HL-60 (cell line): ENCODE data around the gene CHAF1A.
A peak's percentile ranks its signal among the peaks of the same experiment; 100 is the strongest.

ENCODE experiments used
- DNase-seq, 2 experiments: peaks; one replicate each; pipeline ENCODE4 v3.0.0-alpha.2; 2010 to 2020; ENCODE audit warnings: low read depth in 1 of 2, low spot score in 1 of 2
- H3K27ac ChIP-seq: fragments of 250-450 bp; sonication (Bioruptor Pico); replicated peaks from 2 replicates; pipeline ENCODE4 v1.5.1; 2020; ENCODE audit warnings: mild to moderate bottlenecking, moderate library complexity
- H3K27me3 ChIP-seq: fragments of 250-450 bp; sonication (Bioruptor Pico); 2 replicates; pipeline ENCODE4 v1.5.1; 2021; ENCODE audit warnings: mild to moderate bottlenecking, moderate library complexity; ENCODE audit not compliant: insufficient read depth, poor library complexity, severe bottlenecking
- H3K4me3 ChIP-seq: replicated peaks from 2 replicates; pipeline ENCODE4 v1.5.1; 2011; ENCODE audit warnings: mild to moderate bottlenecking, control low read depth, low read length; ENCODE audit not compliant: insufficient read depth
- CTCF ChIP-seq: IDR thresholded peaks from one replicate; pipeline ENCODE4 v1.5.1; 2011; ENCODE audit warnings: low read length, control low read depth, inconsistent platforms; ENCODE audit not compliant: insufficient read depth
- GABPA ChIP-seq: IDR thresholded peaks from 2 replicates; pipeline ENCODE4 v1.6.1; 2012; ENCODE audit warnings: low read depth
- POLR2AphosphoS5 ChIP-seq: IDR thresholded peaks from 2 replicates; pipeline ENCODE4 v1.6.1; 2012; ENCODE audit warnings: low read depth
- REST ChIP-seq: IDR thresholded peaks from 2 replicates; pipeline ENCODE4 v1.6.1; 2012; ENCODE audit warnings: low read depth; ENCODE audit not compliant: insufficient replicate concordance
- SPI1 ChIP-seq: IDR thresholded peaks from 2 replicates; pipeline ENCODE4 v1.6.1; 2012; ENCODE audit warnings: low read depth, mild to moderate bottlenecking, borderline replicate concordance
- microRNA-seq: library from miRNA; unstranded; fragments of <30 nt; microRNA quantifications from one replicate; pipeline ENCODE4, GENCODE V29; 2018

Gene CHAF1A

DNA sequence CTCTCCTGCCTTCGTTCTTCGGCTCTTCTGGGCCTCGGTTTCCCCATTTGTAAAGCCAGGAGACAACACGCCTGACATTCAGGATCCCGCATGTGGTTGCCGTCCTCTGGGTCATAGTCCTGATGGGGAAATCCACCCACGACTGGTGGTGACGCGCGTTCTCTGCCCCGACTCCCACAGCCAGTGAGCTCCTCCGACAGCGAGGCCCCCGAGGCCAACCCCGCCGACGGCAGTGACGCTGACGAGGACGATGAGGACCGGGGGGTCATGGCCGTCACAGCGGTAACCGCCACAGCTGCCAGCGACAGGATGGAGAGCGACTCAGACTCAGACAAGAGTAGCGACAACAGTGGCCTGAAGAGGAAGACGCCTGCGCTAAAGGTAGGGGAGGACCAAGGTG, 86.1 kb downstream of the CHAF1A start:
- no peak for DNase-seq

GRCh38 chr19:4491446-4491845, 89.0 kb downstream of the CHAF1A start:
- no peaks in the 10 kb centered on the region for H3K27me3 ChIP-seq
- H3K4me3 ChIP-seq: no peak overlapping the region
- no peak for TF ChIP-seq GABPA
- no peak for TF ChIP-seq SPI1
- no peak for TF ChIP-seq CTCF
- TF ChIP-seq REST: no peak
- no peak for TF ChIP-seq POLR2AphosphoS5
- no peak overlapping the region for H3K27ac ChIP-seq
- DNase-seq: no peak

More for the DNA sequence above, 86.1 kb downstream of the CHAF1A start:
- no peaks in the 10 kb centered on the region for H3K27me3 ChIP-seq
- no peak for TF ChIP-seq GABPA
- no peak for TF ChIP-seq POLR2AphosphoS5
- TF ChIP-seq CTCF: no peak
- TF ChIP-seq REST: no peak
- no peak for TF ChIP-seq SPI1
- H3K27ac ChIP-seq: no peak overlapping the region
- H3K4me3 ChIP-seq: no peak overlapping the region

- Histone ChIP-seq H3K27me3 (no peaks in the 10 kb centered on the region), H3K4me3 (no peak overlapping the region), H3K27ac (no peak overlapping the region)
- DNase-seq: no peak
- TF ChIP-seq POLR2AphosphoS5 (no peak), CTCF (no peak), SPI1 (no peak), GABPA (no peak), REST (no peak)
Observed at GRCh38 chr19:4492337-4493103, 90.1 kb downstream of the CHAF1A start.

Small RNA genes lying within 50 kb of the gene (microRNA-seq; reads per million reads assigned to microRNA genes)
- gene MIR4746: 6.3 reads per million, percentile 21 among the genes with 10 or more reads in this experiment
